HepG2 (cell line): ENCODE results near the gene CCDC85C. TPM values are rescaled to one million over a fixed set of nuclear protein-coding genes. Genes with fewer than 3 reads are reported as not detected.
A peak's percentile ranks its signal among the peaks of the same experiment; 100 is the strongest.

Source experiments
- AKAP8 ChIP-seq: sonication (generic); formaldehyde crosslinking; IDR thresholded peaks from 2 replicates; pipeline ENCODE4 v1.5.1; 2020; ENCODE audit warnings: mild to moderate bottlenecking, missing genetic modification reagents
- DR1 ChIP-seq: sonication (generic); formaldehyde crosslinking; IDR thresholded peaks from 2 replicates; pipeline ENCODE4 v1.8.0; 2021; ENCODE audit warnings: mild to moderate bottlenecking, missing genetic modification reagents, inconsistent platforms
- GATAD1 ChIP-seq: IDR thresholded peaks from 2 replicates; pipeline ENCODE4 v1.6.1; 2016; ENCODE audit warnings: missing genetic modification reagents, missing compliant biosample characterization
- HNF4A ChIP-seq: sonication (generic); formaldehyde crosslinking; IDR thresholded peaks from 2 replicates; pipeline ENCODE4 v1.4.0; 2020; ENCODE audit warnings: missing genetic modification reagents
- KDM1A ChIP-seq: IDR thresholded peaks from 2 replicates; pipeline ENCODE4 v1.6.1; 2016; ENCODE audit warnings: missing compliant biosample characterization
- MAZ ChIP-seq, 2 experiments: sonication (generic) in 1 of 2; formaldehyde crosslinking in 1 of 2; IDR thresholded peaks; 2 replicates each; pipeline versions ENCODE4 v1.5.0 to v1.6.1; 2012 to 2020; ENCODE audit warnings: low read depth in 2 of 2, mild to moderate bottlenecking in 2 of 2, borderline replicate concordance in 1 of 2, improper control_type of control experiment in 1 of 2, low read length in 1 of 2, missing genetic modification reagents in 1 of 2, moderate library complexity in 1 of 2
- MTA1 ChIP-seq: sonication (generic); formaldehyde crosslinking; IDR thresholded peaks from 2 replicates; pipeline ENCODE4 v1.4.0; 2020; ENCODE audit warnings: missing genetic modification reagents, mild to moderate bottlenecking, borderline replicate concordance
- MYC ChIP-seq: sonication (generic); formaldehyde crosslinking; IDR thresholded peaks from 2 replicates; pipeline ENCODE4 v1.9.0; 2021; ENCODE audit warnings: missing genetic modification reagents, borderline replicate concordance
- NCOA2 ChIP-seq: sonication (generic); formaldehyde crosslinking; IDR thresholded peaks from 2 replicates; pipeline ENCODE4 v1.8.0; 2022; ENCODE audit warnings: inconsistent platforms
- SETDB1 ChIP-seq: sonication (generic); formaldehyde crosslinking; IDR thresholded peaks from 2 replicates; pipeline ENCODE4 v1.5.1; 2020; ENCODE audit warnings: missing genetic modification reagents, mild to moderate bottlenecking, borderline replicate concordance
- SYNCRIP ChIP-seq: fragments of 200-400 bp; formaldehyde crosslinking; IDR thresholded peaks from 2 replicates; pipeline ENCODE4 v1.6.1; 2018; ENCODE audit warnings: mild to moderate bottlenecking, low read depth, low read length; ENCODE audit not compliant: insufficient read depth
- ZFP36 ChIP-seq: fragments of 150-350 bp; IDR thresholded peaks from 2 replicates; pipeline ENCODE4 v1.6.1; 2018; ENCODE audit warnings: borderline replicate concordance, low read length, low read depth; ENCODE audit not compliant: partially characterized antibody
- ZNF556 ChIP-seq: sonication (generic); formaldehyde crosslinking; IDR thresholded peaks from 2 replicates; pipeline ENCODE4 v1.4.0; 2020; ENCODE audit warnings: mild to moderate bottlenecking, missing genetic modification reagents, borderline replicate concordance
- ZNF879 ChIP-seq: sonication (generic); formaldehyde crosslinking; IDR thresholded peaks from 2 replicates; pipeline ENCODE4 v1.8.1; 2023; ENCODE audit warnings: missing genetic modification reagents
- polyA plus RNA-seq, 8 experiments: library from polyadenylated mRNA; depleted of rRNA in 3 of 8; stranded (reverse) in 7 of 8; unstranded in 1 of 8; fragments of >200 nt; fragmentation: Illumina TruSeq in 4 of 8; extraction: Trizol in 4 of 8; gene quantifications; 2 replicates each; pipeline versions ENCODE4 v1.2.1 to v1.2.3, GENCODE V29; 2011 to 2016; ENCODE audit warnings: low read depth in 4 of 8, missing spikeins in 1 of 8, mixed read lengths in 1 of 8; ENCODE audit not compliant: insufficient read depth in 1 of 8
- total RNA-seq, 5 experiments: library from RNA; depleted of rRNA; stranded (reverse); fragments of >200 nt; fragmentation: Illumina TruSeq; extraction: Trizol; gene quantifications; 2 replicates each; pipeline ENCODE4 v1.2.3, GENCODE V29; 2016; ENCODE audit warnings: low read depth in 1 of 5
- TF ChIP-seq, protein P1 (sequence below): sonication (generic); formaldehyde crosslinking; IDR thresholded peaks from 2 replicates; pipeline ENCODE4 v1.4.0; 2020; ENCODE audit warnings: missing genetic modification reagents, mild to moderate bottlenecking, borderline replicate concordance
- TF ChIP-seq, protein P2 (sequence below): sonication (generic); formaldehyde crosslinking; conservative IDR thresholded peaks from 2 replicates; pipeline ENCODE4 v1.5.0; 2020; ENCODE audit warnings: missing genetic modification reagents
- TF ChIP-seq, protein P3 (sequence below): sonication (generic); formaldehyde crosslinking; IDR thresholded peaks from 2 replicates; pipeline ENCODE4 v1.4.0; 2020; ENCODE audit warnings: missing genetic modification reagents, low read depth, mild to moderate bottlenecking, borderline replicate concordance
- TF ChIP-seq, protein P4 (sequence below): IDR thresholded peaks from 2 replicates; pipeline ENCODE4 v1.6.1; 2018; ENCODE audit warnings: missing genetic modification reagents, mild to moderate bottlenecking, missing compliant biosample characterization
- TF ChIP-seq, protein P5 (sequence below): sonication (generic); formaldehyde crosslinking; IDR thresholded peaks from 2 replicates; pipeline ENCODE4 v1.5.1; 2020; ENCODE audit warnings: mild to moderate bottlenecking, missing genetic modification reagents, moderate library complexity

Gene CCDC85C
- total and polyA plus RNA-seq, 2 of the 13 experiments (the other 11 are each of a cell fraction or from before 2014, with no cell fraction given): 18.8 to 43.8 TPM

DNA sequence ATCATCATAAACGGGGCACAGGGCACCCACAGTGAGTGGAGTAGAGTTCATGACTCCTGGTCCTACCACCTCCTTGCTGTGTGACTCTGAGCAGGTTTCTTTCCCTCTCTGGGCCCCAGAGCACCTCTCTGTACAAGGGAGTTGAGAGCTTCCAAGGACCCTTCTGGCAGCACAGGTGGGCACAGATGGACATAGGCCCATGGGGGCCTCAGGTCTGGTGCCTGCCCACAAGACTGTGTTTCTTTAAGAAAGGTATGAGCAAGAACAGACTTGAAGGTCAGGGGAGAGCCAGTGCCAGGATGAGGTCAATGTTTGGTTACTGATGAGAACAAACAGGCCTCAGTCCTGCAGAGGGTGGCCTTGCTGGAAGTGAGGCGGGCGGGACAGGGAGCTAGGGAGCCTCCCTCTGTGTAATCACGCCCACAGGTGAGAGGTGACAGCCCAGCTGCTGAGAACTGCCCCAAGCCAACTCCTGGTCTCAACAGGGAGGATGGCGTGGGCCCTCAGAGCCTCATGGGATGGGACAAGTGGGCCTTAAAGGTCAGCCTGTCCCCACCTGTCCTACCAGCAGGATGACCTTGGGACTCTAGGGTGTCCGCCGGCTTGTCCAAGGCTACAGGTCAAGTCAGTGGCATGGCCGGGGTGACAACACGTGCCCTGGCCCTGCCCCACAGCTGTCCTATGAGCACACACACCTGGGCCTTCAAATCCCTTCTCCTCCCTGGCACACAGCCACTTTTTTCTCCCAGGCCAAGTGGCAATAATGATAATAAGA is 49.1 kb downstream of the CCDC85C start (continued):
- TF ChIP-seq AKAP8 (0 out of 2 replicates have a peak, but pooled peaks have one; percentile 36), DR1 (0 out of 2 replicates have a peak, but pooled peaks have one; percentile 41), SETDB1 (CRISPR knock-in tag) (no peak), ZFP36 (peak; percentile 88), SYNCRIP (no peak), ZNF879 (no peak), MTA1 (CRISPR knock-in tag) (peak; percentile 79), NCOA2 (CRISPR knock-in tag) (peak; percentile 81), MYC (CRISPR knock-in tag) (peak; percentile 76), GATAD1 (0 out of 2 replicates have a peak, but pooled peaks have one; percentile 26), ZNF556 (CRISPR knock-in tag) (peak; percentile 51; the same call in 1 of the 2 replicates), MAZ (IDR thresholded peaks at IDR 0.05; ENCODE audit: borderline replicate concordance, low read depth, low read length) (0 out of 2 replicates have a peak, but pooled peaks have one; percentile 21), MAZ (CRISPR knock-in tag; IDR thresholded peaks at IDR 0.05; ENCODE audit: low read depth) (no peak), KDM1A (CRISPR knock-in tag) (peak; percentile 98), HNF4A (peak; percentile 72)
- TF ChIP-seq, protein P1, sequence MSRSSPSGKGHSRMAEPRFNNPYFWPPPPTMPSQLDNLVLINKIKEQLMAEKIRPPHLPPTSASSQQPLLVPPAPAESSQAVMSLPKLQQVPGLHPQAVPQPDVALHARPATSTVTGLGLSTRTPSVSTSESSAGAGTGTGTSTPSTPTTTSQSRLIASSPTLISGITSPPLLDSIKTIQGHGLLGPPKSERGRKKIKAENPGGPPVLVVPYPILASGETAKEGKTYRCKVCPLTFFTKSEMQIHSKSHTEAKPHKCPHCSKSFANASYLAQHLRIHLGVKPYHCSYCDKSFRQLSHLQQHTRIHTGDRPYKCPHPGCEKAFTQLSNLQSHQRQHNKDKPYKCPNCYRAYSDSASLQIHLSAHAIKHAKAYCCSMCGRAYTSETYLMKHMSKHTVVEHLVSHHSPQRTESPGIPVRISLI: peak; percentile 62; the same call in 1 of the 2 replicates
- TF ChIP-seq, protein P2, sequence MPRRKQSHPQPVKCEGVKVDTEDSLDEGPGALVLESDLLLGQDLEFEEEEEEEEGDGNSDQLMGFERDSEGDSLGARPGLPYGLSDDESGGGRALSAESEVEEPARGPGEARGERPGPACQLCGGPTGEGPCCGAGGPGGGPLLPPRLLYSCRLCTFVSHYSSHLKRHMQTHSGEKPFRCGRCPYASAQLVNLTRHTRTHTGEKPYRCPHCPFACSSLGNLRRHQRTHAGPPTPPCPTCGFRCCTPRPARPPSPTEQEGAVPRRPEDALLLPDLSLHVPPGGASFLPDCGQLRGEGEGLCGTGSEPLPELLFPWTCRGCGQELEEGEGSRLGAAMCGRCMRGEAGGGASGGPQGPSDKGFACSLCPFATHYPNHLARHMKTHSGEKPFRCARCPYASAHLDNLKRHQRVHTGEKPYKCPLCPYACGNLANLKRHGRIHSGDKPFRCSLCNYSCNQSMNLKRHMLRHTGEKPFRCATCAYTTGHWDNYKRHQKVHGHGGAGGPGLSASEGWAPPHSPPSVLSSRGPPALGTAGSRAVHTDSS: no peak
- TF ChIP-seq, protein P3, sequence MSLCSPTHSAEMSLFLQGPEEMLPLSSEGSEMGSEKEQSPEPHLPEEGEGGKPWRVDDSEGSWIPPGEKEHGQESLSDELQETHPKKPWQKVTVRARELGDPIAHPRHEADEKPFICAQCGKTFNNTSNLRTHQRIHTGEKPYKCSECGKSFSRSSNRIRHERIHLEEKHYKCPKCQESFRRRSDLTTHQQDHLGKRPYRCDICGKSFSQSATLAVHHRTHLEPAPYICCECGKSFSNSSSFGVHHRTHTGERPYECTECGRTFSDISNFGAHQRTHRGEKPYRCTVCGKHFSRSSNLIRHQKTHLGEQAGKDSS: 0 out of 2 replicates have a peak, but pooled peaks have one; percentile 72
- TF ChIP-seq, protein P4, sequence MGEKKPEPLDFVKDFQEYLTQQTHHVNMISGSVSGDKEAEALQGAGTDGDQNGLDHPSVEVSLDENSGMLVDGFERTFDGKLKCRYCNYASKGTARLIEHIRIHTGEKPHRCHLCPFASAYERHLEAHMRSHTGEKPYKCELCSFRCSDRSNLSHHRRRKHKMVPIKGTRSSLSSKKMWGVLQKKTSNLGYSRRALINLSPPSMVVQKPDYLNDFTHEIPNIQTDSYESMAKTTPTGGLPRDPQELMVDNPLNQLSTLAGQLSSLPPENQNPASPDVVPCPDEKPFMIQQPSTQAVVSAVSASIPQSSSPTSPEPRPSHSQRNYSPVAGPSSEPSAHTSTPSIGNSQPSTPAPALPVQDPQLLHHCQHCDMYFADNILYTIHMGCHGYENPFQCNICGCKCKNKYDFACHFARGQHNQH: peak; percentile 63
- TF ChIP-seq, protein P5, sequence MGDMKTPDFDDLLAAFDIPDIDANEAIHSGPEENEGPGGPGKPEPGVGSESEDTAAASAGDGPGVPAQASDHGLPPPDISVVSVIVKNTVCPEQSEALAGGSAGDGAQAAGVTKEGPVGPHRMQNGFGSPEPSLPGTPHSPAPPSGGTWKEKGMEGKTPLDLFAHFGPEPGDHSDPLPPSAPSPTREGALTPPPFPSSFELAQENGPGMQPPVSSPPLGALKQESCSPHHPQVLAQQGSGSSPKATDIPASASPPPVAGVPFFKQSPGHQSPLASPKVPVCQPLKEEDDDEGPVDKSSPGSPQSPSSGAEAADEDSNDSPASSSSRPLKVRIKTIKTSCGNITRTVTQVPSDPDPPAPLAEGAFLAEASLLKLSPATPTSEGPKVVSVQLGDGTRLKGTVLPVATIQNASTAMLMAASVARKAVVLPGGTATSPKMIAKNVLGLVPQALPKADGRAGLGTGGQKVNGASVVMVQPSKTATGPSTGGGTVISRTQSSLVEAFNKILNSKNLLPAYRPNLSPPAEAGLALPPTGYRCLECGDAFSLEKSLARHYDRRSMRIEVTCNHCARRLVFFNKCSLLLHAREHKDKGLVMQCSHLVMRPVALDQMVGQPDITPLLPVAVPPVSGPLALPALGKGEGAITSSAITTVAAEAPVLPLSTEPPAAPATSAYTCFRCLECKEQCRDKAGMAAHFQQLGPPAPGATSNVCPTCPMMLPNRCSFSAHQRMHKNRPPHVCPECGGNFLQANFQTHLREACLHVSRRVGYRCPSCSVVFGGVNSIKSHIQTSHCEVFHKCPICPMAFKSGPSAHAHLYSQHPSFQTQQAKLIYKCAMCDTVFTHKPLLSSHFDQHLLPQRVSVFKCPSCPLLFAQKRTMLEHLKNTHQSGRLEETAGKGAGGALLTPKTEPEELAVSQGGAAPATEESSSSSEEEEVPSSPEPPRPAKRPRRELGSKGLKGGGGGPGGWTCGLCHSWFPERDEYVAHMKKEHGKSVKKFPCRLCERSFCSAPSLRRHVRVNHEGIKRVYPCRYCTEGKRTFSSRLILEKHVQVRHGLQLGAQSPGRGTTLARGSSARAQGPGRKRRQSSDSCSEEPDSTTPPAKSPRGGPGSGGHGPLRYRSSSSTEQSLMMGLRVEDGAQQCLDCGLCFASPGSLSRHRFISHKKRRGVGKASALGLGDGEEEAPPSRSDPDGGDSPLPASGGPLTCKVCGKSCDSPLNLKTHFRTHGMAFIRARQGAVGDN (CRISPR knock-in tag): peak; percentile 92
